Activated CD4-positive, alpha-beta T cell treated with anti-CD3 and anti-CD28 coated beads, Interleukin-2, amount 50 U/mL, for 16 hours (primary cell): ENCODE measurements around the gene HES1.
"Not testable (repeated sequence)": the region's sequence is repeated elsewhere in the genome, so short reads cannot be mapped to it uniquely, and the experiment has no call there.

Experiments used
- DNase-seq: peaks from one replicate; pipeline ENCODE4 v3.0.0-alpha.2; 2020

The HES1 gene

GRCh38 chr3:194135806-194136518, at the start of gene HES1:
TSS of gene HES1 (plus strand) at chr3:194136148. CDS start at chr3:194136381, 233 bp downstream.
- peak; percentile 56 for DNase-seq

- no peak for DNase-seq
These were observed 49.4 kb upstream of the HES1 start for GRCh38 chr3:194086388-194087075.

- DNase-seq, result no peak
These were observed 48.7 kb upstream of the HES1 start for GRCh38 chr3:194087280-194087679.

GRCh38 chr3:194087995-194088855, 47.7 kb upstream of the HES1 start:
- DNase-seq, result no peak

GRCh38 chr3:194089357-194090177, 46.4 kb upstream of the HES1 start:
- DNase-seq, result peak; percentile 78

- DNase-seq, result not testable (repeated sequence)
These were observed 45.8 kb upstream of the HES1 start for GRCh38 chr3:194090178-194090555.

GRCh38 chr3:194090716-194091115, 45.2 kb upstream of the HES1 start:
- no peak for DNase-seq

- no peak for DNase-seq
These were observed 44.8 kb upstream of the HES1 start for GRCh38 chr3:194091141-194091540.

- not testable (repeated sequence) for DNase-seq
These were observed 44.1 kb upstream of the HES1 start for GRCh38 chr3:194091897-194092296.

GRCh38 chr3:194092881-194093301, 43.1 kb upstream of the HES1 start:
- DNase-seq, result no peak

- no peak for DNase-seq
These were observed 42.1 kb upstream of the HES1 start for GRCh38 chr3:194093842-194094241.

GRCh38 chr3:194095464-194095863, 40.5 kb upstream of the HES1 start:
- no peak for DNase-seq

GRCh38 chr3:194095902-194096301, 40.0 kb upstream of the HES1 start:
- DNase-seq, result no peak

- no peak for DNase-seq
These were observed 38.6 kb upstream of the HES1 start for GRCh38 chr3:194097141-194097882.

GRCh38 chr3:194098081-194098842, 37.7 kb upstream of the HES1 start:
- DNase-seq, result peak; percentile 14

- no peak for DNase-seq
These were observed 37.1 kb upstream of the HES1 start for GRCh38 chr3:194098843-194099183.

GRCh38 chr3:194099215-194099614, 36.7 kb upstream of the HES1 start:
- DNase-seq, result no peak

GRCh38 chr3:194100856-194101390, 35.0 kb upstream of the HES1 start:
- DNase-seq, result no peak

- no peak for DNase-seq
These were observed 34.1 kb upstream of the HES1 start for GRCh38 chr3:194101592-194102432.

GRCh38 chr3:194102436-194102835, 33.5 kb upstream of the HES1 start:
- no peak for DNase-seq
